MM.1S (cell line): Measurements from ENCODE around the gene LIN28B.
"Not testable (repeated sequence)": the region's sequence is repeated elsewhere in the genome, so short reads cannot be mapped to it uniquely, and the experiment has no call there.

Experiments used
- DNase-seq: peaks from one replicate; pipeline ENCODE4 v3.0.0-alpha.2; 2015
- H2AFZ ChIP-seq: fragments of 300-600 bp; sonication (generic); 2 replicates; pipeline ENCODE4 v1.6.0; 2016; ENCODE audit warnings: antibody characterized with exemption, low read length
- H3F3A ChIP-seq: fragments of 300-600 bp; sonication (generic); 2 replicates; pipeline ENCODE4 v1.6.1; 2016; ENCODE audit warnings: mild to moderate bottlenecking, antibody characterized with exemption, low read length, moderate library complexity, mixed read lengths; ENCODE audit not compliant: insufficient read depth
- H3K27ac ChIP-seq: fragments of 300-600 bp; sonication (generic); 2 replicates; pipeline ENCODE4 v1.5.1; 2016; ENCODE audit warnings: mild to moderate bottlenecking, low read length
- H3K27me3 ChIP-seq: fragments of 300-600 bp; sonication (generic); replicated peaks from 2 replicates; pipeline ENCODE4 v1.6.0; 2016; ENCODE audit warnings: low read length; ENCODE audit not compliant: insufficient read depth
- H3K36me3 ChIP-seq: fragments of 300-600 bp; sonication (generic); replicated peaks from 2 replicates; pipeline ENCODE4 v1.6.1; 2016; ENCODE audit warnings: mild to moderate bottlenecking, low read length, mixed read lengths; ENCODE audit not compliant: insufficient read depth
- H3K4me1 ChIP-seq: fragments of 300-600 bp; sonication (generic); 2 replicates; pipeline ENCODE4 v1.6.1; 2016; ENCODE audit warnings: low read length, mixed read lengths
- H3K4me2 ChIP-seq: fragments of 300-600 bp; sonication (generic); 2 replicates; pipeline ENCODE4 v1.6.0; 2016; ENCODE audit warnings: low read depth, low read length
- H3K4me3 ChIP-seq: fragments of 300-600 bp; sonication (generic); 2 replicates; pipeline ENCODE4 v1.5.1; 2016; ENCODE audit warnings: low read length, mixed read lengths
- H3K79me2 ChIP-seq: fragments of 300-600 bp; sonication (generic); 2 replicates; pipeline ENCODE4 v1.6.1; 2016; ENCODE audit warnings: mixed run types, low read length, mixed read lengths
- H3K9ac ChIP-seq: fragments of 300-600 bp; sonication (generic); 2 replicates; pipeline ENCODE4 v1.6.1; 2016; ENCODE audit warnings: low read length, mixed read lengths
- H3K9me2 ChIP-seq: fragments of 300-600 bp; sonication (generic); replicated peaks from 2 replicates; pipeline ENCODE4 v1.6.1; 2016; ENCODE audit warnings: mild to moderate bottlenecking, low read length, mixed read lengths; ENCODE audit not compliant: insufficient read depth
- H3K9me3 ChIP-seq: fragments of 300-600 bp; sonication (generic); replicated peaks from 2 replicates; pipeline ENCODE4 v1.6.1; 2016; ENCODE audit warnings: mild to moderate bottlenecking, low read length, mixed read lengths; ENCODE audit not compliant: insufficient read depth
- H4K20me1 ChIP-seq: fragments of 300-600 bp; sonication (generic); 2 replicates; pipeline ENCODE4 v1.6.1; 2016; ENCODE audit warnings: mild to moderate bottlenecking, low read length, moderate library complexity, mixed read lengths; ENCODE audit not compliant: insufficient read depth
- EZH2 ChIP-seq: fragments of 300-600 bp; sonication (generic); optimal IDR thresholded peaks from 2 replicates; pipeline ENCODE3; 2017; ENCODE audit warnings: low read depth, mild to moderate bottlenecking, antibody characterized with exemption, low read length, mixed read lengths
- EZH2phosphoT487 ChIP-seq: fragments of 300-600 bp; sonication (generic); IDR thresholded peaks from 2 replicates; pipeline ENCODE4 v1.6.1; 2018; ENCODE audit warnings: antibody characterized with exemption, low read length
- TF ChIP-seq, protein P1 (sequence below): fragments of 300-600 bp; sonication (generic); IDR thresholded peaks from 2 replicates; pipeline ENCODE4 v1.5.1; 2016; ENCODE audit warnings: antibody characterized with exemption, low read length, mixed read lengths

LIN28B gene

DNA sequence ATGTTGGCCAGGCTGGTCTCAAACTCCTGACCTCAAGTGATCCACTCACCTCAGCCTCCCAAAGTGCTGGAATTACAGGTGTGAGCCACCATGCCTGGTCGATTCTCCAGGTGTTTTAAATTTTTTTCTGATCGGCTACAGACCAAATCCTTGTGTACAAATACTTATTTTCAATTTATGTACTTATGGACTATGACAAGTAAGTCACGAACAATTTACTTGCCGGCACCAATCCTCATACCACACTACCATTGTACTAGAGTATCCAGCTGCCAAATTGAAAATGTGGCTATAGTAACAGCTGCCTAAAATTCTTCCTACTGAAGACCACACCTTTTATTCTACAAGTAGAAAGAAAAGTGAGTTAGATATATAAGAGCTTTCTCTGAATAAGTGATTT is 26.9 kb downstream of the LIN28B start:
- H3K36me3 ChIP-seq, result no peaks in the 10 kb centered on the region

DNA sequence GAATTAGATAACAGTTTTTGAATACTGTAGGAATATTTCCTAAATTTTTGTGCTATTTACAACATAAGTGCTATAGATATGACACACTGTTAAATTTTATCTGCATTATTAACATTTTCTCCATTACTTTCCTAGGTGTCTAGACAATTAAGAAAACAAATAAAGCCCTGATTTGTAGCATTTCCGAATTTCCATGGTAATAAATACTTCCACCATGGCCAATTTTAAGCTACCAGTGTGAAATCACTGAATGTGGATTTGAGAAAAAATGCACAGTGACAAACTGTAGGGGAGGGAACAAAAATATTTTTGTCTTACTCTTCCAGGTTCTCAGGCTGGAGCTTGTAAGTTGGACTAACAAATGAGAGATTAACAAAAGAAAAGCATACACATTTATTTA is 27.9 kb downstream of the LIN28B start:
- TF ChIP-seq EZH2phosphoT487 (no peak), EZH2 (no peak)
- TF ChIP-seq, protein P1, sequence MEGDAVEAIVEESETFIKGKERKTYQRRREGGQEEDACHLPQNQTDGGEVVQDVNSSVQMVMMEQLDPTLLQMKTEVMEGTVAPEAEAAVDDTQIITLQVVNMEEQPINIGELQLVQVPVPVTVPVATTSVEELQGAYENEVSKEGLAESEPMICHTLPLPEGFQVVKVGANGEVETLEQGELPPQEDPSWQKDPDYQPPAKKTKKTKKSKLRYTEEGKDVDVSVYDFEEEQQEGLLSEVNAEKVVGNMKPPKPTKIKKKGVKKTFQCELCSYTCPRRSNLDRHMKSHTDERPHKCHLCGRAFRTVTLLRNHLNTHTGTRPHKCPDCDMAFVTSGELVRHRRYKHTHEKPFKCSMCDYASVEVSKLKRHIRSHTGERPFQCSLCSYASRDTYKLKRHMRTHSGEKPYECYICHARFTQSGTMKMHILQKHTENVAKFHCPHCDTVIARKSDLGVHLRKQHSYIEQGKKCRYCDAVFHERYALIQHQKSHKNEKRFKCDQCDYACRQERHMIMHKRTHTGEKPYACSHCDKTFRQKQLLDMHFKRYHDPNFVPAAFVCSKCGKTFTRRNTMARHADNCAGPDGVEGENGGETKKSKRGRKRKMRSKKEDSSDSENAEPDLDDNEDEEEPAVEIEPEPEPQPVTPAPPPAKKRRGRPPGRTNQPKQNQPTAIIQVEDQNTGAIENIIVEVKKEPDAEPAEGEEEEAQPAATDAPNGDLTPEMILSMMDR, result no peak
- Histone ChIP-seq H4K20me1 (no peaks in the 10 kb centered on the region), H3K9me2 (no peaks in the 10 kb centered on the region), H3K36me3 (no peaks in the 10 kb centered on the region), H3F3A (no peaks in the 10 kb centered on the region), H3K27me3 (no peaks in the 10 kb centered on the region), H3K9ac (no peak overlapping the region), H3K79me2 (no peaks in the 10 kb centered on the region), H3K9me3 (no peaks in the 10 kb centered on the region), H3K27ac (no peak overlapping the region), H3K4me3 (no peak overlapping the region), H3K4me2 (no peak overlapping the region), H2AFZ (no peak overlapping the region), H3K4me1 (no peaks in the 10 kb centered on the region)
- DNase-seq, result no peak

More for the DNA sequence above, 26.9 kb downstream of the LIN28B start:
- no peak for DNase-seq
- H3K9ac ChIP-seq, result no peak overlapping the region
- H3K4me2 ChIP-seq, result no peak overlapping the region
- no peak overlapping the region for H3K27ac ChIP-seq
- H3K27me3 ChIP-seq, result no peaks in the 10 kb centered on the region
- no peaks in the 10 kb centered on the region for H4K20me1 ChIP-seq
- no peaks in the 10 kb centered on the region for H3K9me3 ChIP-seq
- TF ChIP-seq EZH2 (no peak), EZH2phosphoT487 (no peak)
- TF ChIP-seq, protein P1, result no peak
- no peak overlapping the region for H2AFZ ChIP-seq
- no peaks in the 10 kb centered on the region for H3K9me2 ChIP-seq
- H3K79me2 ChIP-seq, result no peaks in the 10 kb centered on the region
- H3K4me3 ChIP-seq, result no peak overlapping the region
- H3F3A ChIP-seq, result no peaks in the 10 kb centered on the region
- no peaks in the 10 kb centered on the region for H3K4me1 ChIP-seq

DNA sequence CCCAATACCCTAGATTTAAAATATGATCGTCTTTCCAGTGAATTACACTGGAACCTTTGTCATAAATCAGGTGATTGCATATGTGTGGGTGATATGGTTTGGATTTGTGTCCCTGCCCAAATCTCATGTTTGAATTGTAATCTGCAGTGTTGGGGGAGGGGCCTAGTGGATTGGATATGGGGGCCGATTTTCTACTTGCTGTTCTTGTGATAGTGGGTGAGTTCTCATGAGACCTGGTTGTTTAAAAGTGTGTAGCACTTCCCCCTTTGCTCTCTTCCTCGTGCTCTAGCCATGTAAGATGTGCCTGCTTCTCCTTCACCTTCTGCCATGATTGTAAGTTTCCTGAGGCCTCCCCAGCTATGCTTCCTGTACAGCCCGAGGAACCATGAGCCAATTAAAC is 29.0 kb downstream of the LIN28B start:
- H3K27me3 ChIP-seq, DNase-seq, H2AFZ ChIP-seq, H3F3A ChIP-seq, H3K4me3 ChIP-seq, H3K9ac ChIP-seq, H4K20me1 ChIP-seq, H3K4me1 ChIP-seq, H3K9me2 ChIP-seq, H3K36me3 ChIP-seq, H3K4me2 ChIP-seq, H3K79me2 ChIP-seq, H3K9me3 ChIP-seq, H3K27ac ChIP-seq: not testable (repeated sequence)

DNA sequence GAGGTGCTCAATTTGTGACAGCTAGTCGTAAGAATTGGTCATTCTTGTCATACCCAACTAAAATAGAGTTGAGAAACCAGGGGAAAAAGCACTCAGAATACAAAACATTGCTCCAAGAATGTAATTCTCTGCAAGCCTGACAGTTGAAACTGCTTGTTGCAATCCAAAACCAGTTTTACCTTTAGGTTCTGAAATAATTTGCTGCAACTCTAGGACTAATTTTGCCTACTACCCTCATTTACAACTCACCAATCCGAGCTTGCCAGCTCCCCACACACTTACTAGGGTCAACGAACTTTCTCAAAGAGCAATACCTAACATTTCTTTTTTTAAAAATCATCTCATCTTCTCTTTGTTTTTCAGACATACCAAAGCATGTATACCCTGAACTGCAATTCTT is 29.7 kb downstream of the LIN28B start:
- H3K27ac ChIP-seq, result no peak overlapping the region
- no peak overlapping the region for H2AFZ ChIP-seq
- no peaks in the 10 kb centered on the region for H3K36me3 ChIP-seq
- TF ChIP-seq EZH2phosphoT487, result no peak
- TF ChIP-seq EZH2, result no peak
- TF ChIP-seq, protein P1, result no peak
- H3K9ac ChIP-seq, result no peak overlapping the region
- H3F3A ChIP-seq, result no peaks in the 10 kb centered on the region
- no peaks in the 10 kb centered on the region for H3K4me1 ChIP-seq
- H3K4me2 ChIP-seq, result no peak overlapping the region
- H3K27me3 ChIP-seq, result no peaks in the 10 kb centered on the region
- no peaks in the 10 kb centered on the region for H3K79me2 ChIP-seq
- no peaks in the 10 kb centered on the region for H4K20me1 ChIP-seq
- no peaks in the 10 kb centered on the region for H3K9me3 ChIP-seq
- H3K4me3 ChIP-seq, result no peak overlapping the region
- no peak for DNase-seq
- no peaks in the 10 kb centered on the region for H3K9me2 ChIP-seq
